OCI-LY7 (cell line): ENCODE results near the gene RHBDL1.

Experiments used
- EZH2phosphoT487 ChIP-seq: fragments of 200-600 bp; sonication (generic); IDR thresholded peaks from 2 replicates; pipeline ENCODE4 v1.6.1; 2018; ENCODE audit warnings: low read depth, borderline replicate concordance, mild to moderate bottlenecking, mixed run types, antibody characterized with exemption, low read length, moderate library complexity, mixed read lengths
- TF ChIP-seq, protein P1 (sequence below): fragments of 200-600 bp; sonication (generic); conservative IDR thresholded peaks from 2 replicates; pipeline ENCODE4 v1.5.1; 2014; ENCODE audit warnings: mild to moderate bottlenecking, antibody characterized with exemption, low read length, moderate library complexity, mixed read lengths

DNA sequence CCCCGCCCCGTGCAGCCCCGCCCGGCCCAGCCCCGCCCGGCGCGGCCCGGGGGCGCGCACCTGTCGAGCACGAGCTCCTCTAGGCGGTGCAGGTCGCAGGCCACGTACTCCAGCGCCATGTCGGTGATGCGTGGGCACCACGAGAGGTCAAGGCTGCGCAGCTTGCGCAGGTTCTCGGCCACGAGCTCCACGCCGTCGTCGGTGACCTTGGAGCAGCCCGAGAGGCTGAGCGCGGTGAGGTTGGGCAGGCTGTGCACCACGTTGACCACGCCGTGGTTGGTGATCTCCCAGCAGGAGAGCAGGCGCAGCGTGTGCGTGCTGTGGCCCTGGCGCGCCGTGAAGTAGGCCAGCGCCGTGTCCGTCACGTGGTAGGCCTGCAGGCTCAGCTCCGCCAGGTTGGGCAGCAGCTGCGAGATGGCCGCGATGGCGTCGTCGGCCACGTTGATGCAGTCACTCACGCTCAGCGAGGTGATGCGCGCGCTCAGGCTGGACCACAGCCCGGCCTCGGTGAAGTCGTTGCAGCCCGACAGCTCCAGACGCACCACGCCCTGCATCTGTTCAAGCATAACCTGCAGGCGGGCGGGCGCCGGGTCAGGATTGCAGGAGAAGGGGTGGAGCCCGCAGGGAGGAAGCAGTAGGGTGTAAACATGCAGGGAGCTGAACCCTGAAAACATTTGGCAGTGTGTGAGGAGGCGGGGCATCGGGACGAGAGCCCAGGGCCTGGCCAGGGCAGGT is 20.1 kb downstream of the RHBDL1 start:
- TF ChIP-seq, protein P1, sequence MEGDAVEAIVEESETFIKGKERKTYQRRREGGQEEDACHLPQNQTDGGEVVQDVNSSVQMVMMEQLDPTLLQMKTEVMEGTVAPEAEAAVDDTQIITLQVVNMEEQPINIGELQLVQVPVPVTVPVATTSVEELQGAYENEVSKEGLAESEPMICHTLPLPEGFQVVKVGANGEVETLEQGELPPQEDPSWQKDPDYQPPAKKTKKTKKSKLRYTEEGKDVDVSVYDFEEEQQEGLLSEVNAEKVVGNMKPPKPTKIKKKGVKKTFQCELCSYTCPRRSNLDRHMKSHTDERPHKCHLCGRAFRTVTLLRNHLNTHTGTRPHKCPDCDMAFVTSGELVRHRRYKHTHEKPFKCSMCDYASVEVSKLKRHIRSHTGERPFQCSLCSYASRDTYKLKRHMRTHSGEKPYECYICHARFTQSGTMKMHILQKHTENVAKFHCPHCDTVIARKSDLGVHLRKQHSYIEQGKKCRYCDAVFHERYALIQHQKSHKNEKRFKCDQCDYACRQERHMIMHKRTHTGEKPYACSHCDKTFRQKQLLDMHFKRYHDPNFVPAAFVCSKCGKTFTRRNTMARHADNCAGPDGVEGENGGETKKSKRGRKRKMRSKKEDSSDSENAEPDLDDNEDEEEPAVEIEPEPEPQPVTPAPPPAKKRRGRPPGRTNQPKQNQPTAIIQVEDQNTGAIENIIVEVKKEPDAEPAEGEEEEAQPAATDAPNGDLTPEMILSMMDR: no peak
- TF ChIP-seq EZH2phosphoT487: no peak
